OCI-LY7 (cell line): Measurements from ENCODE around the gene IQGAP2. TPM values are rescaled to one million over a fixed set of nuclear protein-coding genes. Genes with fewer than 3 reads are reported as not detected.

ENCODE experiments used
- BruUV-seq: library from RNA; stranded (reverse); fragments of 400-500 nt; replicated peaks from 2 replicates; lab custom pipeline; 2021; lab: Mats Ljungman, UMichigan
- CTCF ChIA-PET: fragments of 300-600 bp; sonication (Branson Sonifier 250); formaldehyde crosslinking; loops from one replicate; lab custom pipeline; 2022; ENCODE audit warnings: antibody characterized with exemption; ENCODE audit not compliant: unreplicated experiment; lab: Charles Lee
- POLR2A ChIA-PET: fragments of 300-600 bp; sonication (Branson Sonifier 250); formaldehyde crosslinking; loops from one replicate; lab custom pipeline; 2022; ENCODE audit warnings: antibody characterized with exemption; lab: Charles Lee
- DNase-seq: peaks from one replicate; pipeline ENCODE4 v3.0.0-alpha.2; 2015; ENCODE audit warnings: low spot score
- H2AFZ ChIP-seq: fragments of 200-600 bp; sonication (generic), shearing (Covaris generic); 2 replicates; pipeline ENCODE4 v1.6.1; 2014; ENCODE audit warnings: mild to moderate bottlenecking, antibody characterized with exemption, low read length, moderate library complexity
- H3K27ac ChIP-seq: fragments of 200-600 bp; sonication (generic); 2 replicates; pipeline ENCODE4 v1.5.1; 2014; ENCODE audit warnings: mixed run types, low read depth, mild to moderate bottlenecking, moderate library complexity, low read length, inconsistent platforms; ENCODE audit not compliant: poor library complexity, severe bottlenecking
- H3K36me3 ChIP-seq: fragments of 200-600 bp; sonication (generic); 2 replicates; pipeline ENCODE4 v1.6.1; 2014; ENCODE audit warnings: mild to moderate bottlenecking, antibody characterized with exemption, low read length, moderate library complexity, mixed read lengths; ENCODE audit not compliant: insufficient read depth
- H3K4me1 ChIP-seq: fragments of 200-600 bp; sonication (generic); 2 replicates; pipeline ENCODE4 v1.5.1; 2014; ENCODE audit warnings: mild to moderate bottlenecking, low read length; ENCODE audit not compliant: insufficient read depth, poor library complexity, severe bottlenecking
- H3K4me2 ChIP-seq: fragments of 200-600 bp; sonication (generic); 2 replicates; pipeline ENCODE4 v1.6.1; 2014; ENCODE audit warnings: mild to moderate bottlenecking, low read length
- H3K4me3 ChIP-seq: fragments of 200-600 bp; sonication (generic); 2 replicates; pipeline ENCODE4 v1.5.1; 2014; ENCODE audit warnings: mild to moderate bottlenecking, low read depth, low read length; ENCODE audit not compliant: poor library complexity, severe bottlenecking
- H3K79me2 ChIP-seq: fragments of 200-600 bp; sonication (generic); 2 replicates; pipeline ENCODE4 v1.6.1; 2016; ENCODE audit warnings: low read depth, mild to moderate bottlenecking, low read length, moderate library complexity, mixed read lengths; ENCODE audit not compliant: insufficient read depth
- H3K9me2 ChIP-seq: fragments of 200-600 bp; sonication (generic); 2 replicates; pipeline ENCODE4 v1.6.1; 2016; ENCODE audit warnings: mild to moderate bottlenecking, low read length, mixed read lengths; ENCODE audit not compliant: insufficient read depth
- H3K9me3 ChIP-seq: fragments of 200-600 bp; sonication (generic); 2 replicates; pipeline ENCODE4 v1.6.1; 2014; ENCODE audit warnings: mild to moderate bottlenecking, mixed run types, low read length, mixed read lengths
- H4K20me1 ChIP-seq: fragments of 200-600 bp; sonication (generic); 2 replicates; pipeline ENCODE4 v1.6.1; 2014; ENCODE audit warnings: mild to moderate bottlenecking, antibody characterized with exemption, low read length, moderate library complexity, mixed read lengths; ENCODE audit not compliant: insufficient read depth
- EZH2phosphoT487 ChIP-seq: fragments of 200-600 bp; sonication (generic); IDR thresholded peaks from 2 replicates; pipeline ENCODE4 v1.6.1; 2018; ENCODE audit warnings: low read depth, borderline replicate concordance, mild to moderate bottlenecking, mixed run types, antibody characterized with exemption, low read length, moderate library complexity, mixed read lengths
- intact Hi-C: fragments of 100-400 bp; cut with micrococcal nuclease; formaldehyde crosslinking; loops from one replicate; pipeline ENCODE4 v1.10.0; 2022; ENCODE audit not compliant: unreplicated experiment
- total RNA-seq, 2 experiments: library from RNA; depleted of rRNA in 1 of 2; stranded (reverse); fragments of >200 nt in 1 of 2; shearing (Covaris generic) in 1 of 2; gene quantifications; 2 replicates each; pipeline ENCODE4 v1.2.3, GENCODE V29; 2014 to 2022
- TF ChIP-seq, protein P1 (sequence below): fragments of 200-600 bp; sonication (generic); conservative IDR thresholded peaks from 2 replicates; pipeline ENCODE4 v1.5.1; 2014; ENCODE audit warnings: mild to moderate bottlenecking, antibody characterized with exemption, low read length, moderate library complexity, mixed read lengths

The IQGAP2 gene
- total RNA-seq, 2 experiments from 2014 or later = 30.0 to 50.2 TPM

- CTCF ChIA-PET = no interaction called here
- Histone ChIP-seq H4K20me1 (no peaks in the 10 kb centered on the region), H3K36me3 (no peaks in the 10 kb centered on the region), H3K4me3 (no peak overlapping the region), H2AFZ (no peak overlapping the region), H3K9me2 (no peaks in the 10 kb centered on the region), H3K27ac (no peak overlapping the region), H3K4me2 (no peak overlapping the region), H3K79me2 (no peaks in the 10 kb centered on the region), H3K9me3 (no peaks in the 10 kb centered on the region), H3K4me1 (no peaks in the 10 kb centered on the region)
- intact Hi-C loops = no loop called here
- TF ChIP-seq EZH2phosphoT487 = no peak
- no TSS peak for BruUV-seq
- POLR2A ChIA-PET = interaction anchor here (1.6 kb wide), 1 partner anchor 78 kb away, joined by 3 read pairs; no protein-coding TSS in a partner anchor
- no peak for DNase-seq
Measured at GRCh38 chr5:76504901-76505564, 101.9 kb downstream of the IQGAP2 start.

DNA sequence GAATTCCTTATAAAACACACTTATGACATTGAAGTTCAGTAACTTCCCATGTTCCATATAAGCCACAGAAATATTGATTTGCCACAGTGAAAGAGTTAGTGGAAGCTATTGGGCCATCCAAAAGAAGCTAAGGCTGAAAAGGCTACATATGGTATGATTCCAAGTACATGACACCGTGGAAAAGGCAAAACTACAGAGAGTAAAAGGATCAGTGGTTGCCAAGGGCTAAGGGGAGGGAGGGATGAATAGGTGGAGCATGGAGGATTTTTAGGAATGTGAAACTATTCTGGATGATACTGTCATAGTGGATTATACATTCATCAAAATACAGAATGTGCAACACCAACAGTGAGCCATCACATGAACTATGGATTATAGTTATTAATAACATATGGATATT is 110.4 kb downstream of the IQGAP2 start:
- Histone ChIP-seq H3K9me3 (no peaks in the 10 kb centered on the region), H3K27ac (no peak overlapping the region), H2AFZ (no peak overlapping the region), H4K20me1 (no peaks in the 10 kb centered on the region), H3K9me2 (no peaks in the 10 kb centered on the region), H3K4me2 (no peak overlapping the region), H3K36me3 (no peaks in the 10 kb centered on the region; the same call in 1 of the 2 replicates), H3K4me3 (no peak overlapping the region), H3K4me1 (no peaks in the 10 kb centered on the region), H3K79me2 (no peaks in the 10 kb centered on the region)
- POLR2A ChIA-PET = no interaction called here
- BruUV-seq = no TSS peak
- TF ChIP-seq, protein P1, sequence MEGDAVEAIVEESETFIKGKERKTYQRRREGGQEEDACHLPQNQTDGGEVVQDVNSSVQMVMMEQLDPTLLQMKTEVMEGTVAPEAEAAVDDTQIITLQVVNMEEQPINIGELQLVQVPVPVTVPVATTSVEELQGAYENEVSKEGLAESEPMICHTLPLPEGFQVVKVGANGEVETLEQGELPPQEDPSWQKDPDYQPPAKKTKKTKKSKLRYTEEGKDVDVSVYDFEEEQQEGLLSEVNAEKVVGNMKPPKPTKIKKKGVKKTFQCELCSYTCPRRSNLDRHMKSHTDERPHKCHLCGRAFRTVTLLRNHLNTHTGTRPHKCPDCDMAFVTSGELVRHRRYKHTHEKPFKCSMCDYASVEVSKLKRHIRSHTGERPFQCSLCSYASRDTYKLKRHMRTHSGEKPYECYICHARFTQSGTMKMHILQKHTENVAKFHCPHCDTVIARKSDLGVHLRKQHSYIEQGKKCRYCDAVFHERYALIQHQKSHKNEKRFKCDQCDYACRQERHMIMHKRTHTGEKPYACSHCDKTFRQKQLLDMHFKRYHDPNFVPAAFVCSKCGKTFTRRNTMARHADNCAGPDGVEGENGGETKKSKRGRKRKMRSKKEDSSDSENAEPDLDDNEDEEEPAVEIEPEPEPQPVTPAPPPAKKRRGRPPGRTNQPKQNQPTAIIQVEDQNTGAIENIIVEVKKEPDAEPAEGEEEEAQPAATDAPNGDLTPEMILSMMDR = no peak
- TF ChIP-seq EZH2phosphoT487 = no peak
- CTCF ChIA-PET = no interaction called here
- intact Hi-C loops = no loop called here
- DNase-seq = no peak

DNA sequence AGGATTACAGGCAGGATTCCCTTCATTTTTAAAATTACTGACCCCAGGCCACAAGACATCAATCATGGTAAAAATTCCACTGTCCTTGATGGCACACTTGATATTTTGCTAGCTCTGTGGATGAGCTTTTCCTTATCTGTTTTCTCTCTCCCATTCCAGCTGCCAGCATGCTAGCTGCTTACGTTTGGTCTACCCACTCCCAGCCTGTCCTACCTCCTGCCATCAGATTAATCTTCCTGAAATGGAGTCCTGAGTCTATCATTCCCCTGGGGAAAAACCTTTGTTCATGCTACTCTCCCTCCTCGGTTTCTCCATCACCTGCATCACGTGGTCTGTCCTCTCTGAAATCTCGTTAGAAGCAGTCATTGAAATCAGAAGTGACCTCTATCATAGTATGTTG is 111.2 kb downstream of the IQGAP2 start:
- no TSS peak for BruUV-seq
- Histone ChIP-seq H3K36me3 (no peaks in the 10 kb centered on the region; the same call in 1 of the 2 replicates), H4K20me1 (no peaks in the 10 kb centered on the region), H3K27ac (no peak overlapping the region), H3K79me2 (no peaks in the 10 kb centered on the region), H3K4me2 (no peak overlapping the region), H3K9me3 (no peaks in the 10 kb centered on the region), H3K4me1 (no peaks in the 10 kb centered on the region), H3K9me2 (no peaks in the 10 kb centered on the region), H2AFZ (no peak overlapping the region), H3K4me3 (no peak overlapping the region)
- intact Hi-C loops = no loop called here
- TF ChIP-seq EZH2phosphoT487 = no peak
- TF ChIP-seq, protein P1 = no peak
- POLR2A ChIA-PET = interaction anchor here (0.7 kb wide), 2 partner anchors 56 to 74 kb away, joined by 3 to 4 read pairs; no protein-coding TSS in a partner anchor
- no peak for DNase-seq
- CTCF ChIA-PET = no interaction called here
